Chondrocyte (in vitro differentiated cells): Measurements from ENCODE around the gene RUBCN. TPM values are rescaled to one million over a fixed set of nuclear protein-coding genes. Genes with fewer than 3 reads are reported as not detected.
"Not testable (repeated sequence)": the region's sequence is repeated elsewhere in the genome, so short reads cannot be mapped to it uniquely, and the experiment has no call there.

Experiments
- DNase-seq: peaks from one replicate; pipeline ENCODE4 v3.0.0; 2021; ENCODE audit warnings: mixed read lengths, low spot score
- H3K27ac Mint-ChIP-seq: one replicate; pipeline ENCODE4 v1.8.0; 2021; ENCODE audit warnings: mild to moderate bottlenecking, moderate library complexity, mixed read lengths; ENCODE audit not compliant: unreplicated experiment
- H3K27me3 Mint-ChIP-seq: 2 replicates; pipeline ENCODE4 v1.8.0; 2021; ENCODE audit warnings: low read depth, mixed read lengths
- H3K36me3 Mint-ChIP-seq: 2 replicates; pipeline ENCODE4 v1.8.0; 2021; ENCODE audit warnings: low read depth, mixed read lengths
- H3K4me1 Mint-ChIP-seq: 2 replicates; pipeline ENCODE4 v1.8.0; 2021; ENCODE audit warnings: low read depth, mild to moderate bottlenecking, mixed read lengths
- H3K4me3 Mint-ChIP-seq: one replicate; pipeline ENCODE4 v1.8.0; 2021; ENCODE audit warnings: mild to moderate bottlenecking, moderate library complexity, mixed read lengths; ENCODE audit not compliant: unreplicated experiment
- H3K9me3 Mint-ChIP-seq: 2 replicates; pipeline ENCODE4 v1.8.0; 2021; ENCODE audit warnings: low read depth, mixed read lengths
- total RNA-seq: library from RNA; stranded (reverse); gene quantifications from 3 replicates; pipeline ENCODE4 v1.2.1, GENCODE V29; 2021
- TF ChIP-seq, protein P1 (sequence below): fragments of 200-600 bp; sonication (generic); IDR thresholded peaks from 2 replicates; pipeline ENCODE4 v1.5.0; 2021; ENCODE audit warnings: antibody characterized with exemption, mild to moderate bottlenecking, moderate library complexity

Gene RUBCN
- total RNA-seq, 1 donor from 2014 or later = 31.2 TPM

DNA sequence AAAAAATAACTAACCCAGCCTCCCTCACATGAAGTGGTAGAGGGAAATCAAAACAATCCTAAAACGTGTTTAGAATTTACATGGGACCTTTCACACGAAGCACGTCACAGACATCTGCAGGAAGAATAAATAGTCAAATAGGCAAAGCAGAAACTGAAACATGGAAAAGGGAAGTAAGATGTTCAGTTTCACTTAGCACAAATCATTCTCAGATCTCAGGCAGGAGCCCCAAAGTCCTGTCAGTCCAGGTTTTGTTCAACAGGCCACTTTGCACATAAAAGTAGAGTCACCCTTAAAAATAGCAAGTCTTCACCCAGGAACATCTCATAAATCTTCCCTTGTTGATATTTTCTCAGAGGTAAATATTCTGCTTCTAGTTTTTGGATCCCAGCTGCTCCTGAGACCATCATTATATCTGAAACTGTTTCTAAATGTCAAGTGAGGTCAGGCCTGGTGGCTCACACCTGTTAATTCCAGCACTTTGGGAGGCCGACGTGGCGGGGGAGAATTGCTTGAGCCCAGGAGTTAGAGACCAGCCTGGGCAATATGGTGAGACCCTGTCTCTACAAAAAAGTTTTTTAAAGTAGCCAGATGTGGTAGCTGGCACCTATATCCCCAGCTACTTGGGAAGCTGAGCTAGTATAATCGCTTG lies 1.9 kb downstream of the RUBCN start:
- H3K4me1 Mint-ChIP-seq = peaks cover 32% of the 10 kb centered on the region
- H3K9me3 Mint-ChIP-seq = no peaks in the 10 kb centered on the region
- no peak overlapping the region for H3K4me3 Mint-ChIP-seq
- DNase-seq = no peak
- TF ChIP-seq, protein P1, sequence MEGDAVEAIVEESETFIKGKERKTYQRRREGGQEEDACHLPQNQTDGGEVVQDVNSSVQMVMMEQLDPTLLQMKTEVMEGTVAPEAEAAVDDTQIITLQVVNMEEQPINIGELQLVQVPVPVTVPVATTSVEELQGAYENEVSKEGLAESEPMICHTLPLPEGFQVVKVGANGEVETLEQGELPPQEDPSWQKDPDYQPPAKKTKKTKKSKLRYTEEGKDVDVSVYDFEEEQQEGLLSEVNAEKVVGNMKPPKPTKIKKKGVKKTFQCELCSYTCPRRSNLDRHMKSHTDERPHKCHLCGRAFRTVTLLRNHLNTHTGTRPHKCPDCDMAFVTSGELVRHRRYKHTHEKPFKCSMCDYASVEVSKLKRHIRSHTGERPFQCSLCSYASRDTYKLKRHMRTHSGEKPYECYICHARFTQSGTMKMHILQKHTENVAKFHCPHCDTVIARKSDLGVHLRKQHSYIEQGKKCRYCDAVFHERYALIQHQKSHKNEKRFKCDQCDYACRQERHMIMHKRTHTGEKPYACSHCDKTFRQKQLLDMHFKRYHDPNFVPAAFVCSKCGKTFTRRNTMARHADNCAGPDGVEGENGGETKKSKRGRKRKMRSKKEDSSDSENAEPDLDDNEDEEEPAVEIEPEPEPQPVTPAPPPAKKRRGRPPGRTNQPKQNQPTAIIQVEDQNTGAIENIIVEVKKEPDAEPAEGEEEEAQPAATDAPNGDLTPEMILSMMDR = no peak
- H3K27me3 Mint-ChIP-seq = no peaks in the 10 kb centered on the region
- no peaks in the 10 kb centered on the region for H3K36me3 Mint-ChIP-seq
- H3K27ac Mint-ChIP-seq = no peak overlapping the region

- Mint-ChIP-seq H3K27me3 (no peaks in the 10 kb centered on the region), H3K4me1 (peaks cover 32% of the 10 kb centered on the region), H3K36me3 (no peaks in the 10 kb centered on the region), H3K4me3 (no peak overlapping the region), H3K9me3 (no peaks in the 10 kb centered on the region), H3K27ac (no peak overlapping the region)
- DNase-seq = no peak
- TF ChIP-seq, protein P1 = no peak
These were observed 3.7 kb downstream of the RUBCN start for GRCh38 chr3:197733042-197733441.

- H3K4me3 Mint-ChIP-seq, H3K9me3 Mint-ChIP-seq, H3K36me3 Mint-ChIP-seq, H3K27me3 Mint-ChIP-seq, DNase-seq, H3K27ac Mint-ChIP-seq: not testable (repeated sequence)
- peaks cover 23% of the 10 kb centered on the region for H3K4me1 Mint-ChIP-seq
These were observed 5.2 kb downstream of the RUBCN start for GRCh38 chr3:197731483-197731882.

- not testable (repeated sequence) for H3K9me3 Mint-ChIP-seq, H3K4me3 Mint-ChIP-seq, H3K36me3 Mint-ChIP-seq, H3K27me3 Mint-ChIP-seq, H3K27ac Mint-ChIP-seq, DNase-seq
- peaks cover 19% of the 10 kb centered on the region for H3K4me1 Mint-ChIP-seq
These were observed 5.9 kb downstream of the RUBCN start for GRCh38 chr3:197730770-197731169.

- DNase-seq = no peak
- no peaks in the 10 kb centered on the region for H3K36me3 Mint-ChIP-seq
- no peak overlapping the region for H3K4me3 Mint-ChIP-seq
- H3K27ac Mint-ChIP-seq = peak overlapping the region; percentile 89
- H3K4me1 Mint-ChIP-seq = peaks cover 13% of the 10 kb centered on the region
- H3K9me3 Mint-ChIP-seq = no peaks in the 10 kb centered on the region
- TF ChIP-seq, protein P1 = no peak
- H3K27me3 Mint-ChIP-seq = no peaks in the 10 kb centered on the region
These were observed 6.5 kb downstream of the RUBCN start for GRCh38 chr3:197730200-197730599.

GRCh38 chr3:197728487-197728886 lies 8.2 kb downstream of the RUBCN start:
- Mint-ChIP-seq H3K36me3 (no peaks in the 10 kb centered on the region), H3K9me3 (no peaks in the 10 kb centered on the region), H3K4me3 (no peak overlapping the region), H3K27me3 (no peaks in the 10 kb centered on the region), H3K4me1 (peaks cover 6% of the 10 kb centered on the region), H3K27ac (no peak overlapping the region)
- TF ChIP-seq, protein P1 = no peak
- no peak for DNase-seq

- not testable (repeated sequence) for H3K27ac Mint-ChIP-seq, DNase-seq, H3K36me3 Mint-ChIP-seq
These were observed 8.8 kb downstream of the RUBCN start for GRCh38 chr3:197727878-197728277.

More at GRCh38 chr3:197727878-197728277, 8.8 kb downstream of the RUBCN start:
- H3K9me3 Mint-ChIP-seq, H3K4me1 Mint-ChIP-seq, H3K27me3 Mint-ChIP-seq, H3K4me3 Mint-ChIP-seq: not testable (repeated sequence)
